HG03520 (cell line): ENCODE measurements around the gene PLD5.
"Not testable (repeated sequence)": the region's sequence is repeated elsewhere in the genome, so short reads cannot be mapped to it uniquely, and the experiment has no call there.

Source experiments
- ATAC-seq: cut with Tn5 transposase; IDR thresholded peaks from one replicate; pipeline ENCODE4 v1.9.1; 2021; ENCODE audit warnings: mild to moderate bottlenecking, moderate library complexity; ENCODE audit not compliant: unreplicated experiment

Gene PLD5

GRCh38 chr1:242214455-242214854 lies 310.0 kb downstream of the PLD5 start:
- ATAC-seq: not testable (repeated sequence)

GRCh38 chr1:242212961-242213360 lies 311.5 kb downstream of the PLD5 start:
- ATAC-seq: not testable (repeated sequence)

- no peak for ATAC-seq
These were observed 312.1 kb downstream of the PLD5 start for GRCh38 chr1:242212401-242212800.

- ATAC-seq: no peak
These were observed 313.1 kb downstream of the PLD5 start for GRCh38 chr1:242211254-242212022.

GRCh38 chr1:242210316-242210715 lies 314.2 kb downstream of the PLD5 start:
- ATAC-seq: not testable (repeated sequence)

GRCh38 chr1:242209063-242209462 lies 315.4 kb downstream of the PLD5 start:
- no peak for ATAC-seq

GRCh38 chr1:242208021-242208420 lies 316.5 kb downstream of the PLD5 start:
- no peak for ATAC-seq

- ATAC-seq: no peak
These were observed 317.5 kb downstream of the PLD5 start for GRCh38 chr1:242206994-242207393.

- no peak for ATAC-seq
These were observed 318.6 kb downstream of the PLD5 start for GRCh38 chr1:242205622-242206489.

GRCh38 chr1:242203262-242203661 lies 321.2 kb downstream of the PLD5 start:
- no peak for ATAC-seq

GRCh38 chr1:242201090-242201489 lies 323.4 kb downstream of the PLD5 start:
- no peak for ATAC-seq

GRCh38 chr1:242199776-242200458 lies 324.6 kb downstream of the PLD5 start:
- no peak for ATAC-seq

- ATAC-seq: no peak
These were observed 326.3 kb downstream of the PLD5 start for GRCh38 chr1:242197907-242198820.

GRCh38 chr1:242196914-242197313 lies 327.6 kb downstream of the PLD5 start:
- ATAC-seq: no peak

- no peak for ATAC-seq
These were observed 328.4 kb downstream of the PLD5 start for GRCh38 chr1:242196101-242196500.

- no peak for ATAC-seq
These were observed 334.9 kb downstream of the PLD5 start for GRCh38 chr1:242189591-242189990.

GRCh38 chr1:242187816-242188215 lies 336.7 kb downstream of the PLD5 start:
- ATAC-seq: peak; percentile 81

- ATAC-seq: no peak
These were observed 337.3 kb downstream of the PLD5 start for GRCh38 chr1:242187171-242187570.

- ATAC-seq: no peak
These were observed 338.8 kb downstream of the PLD5 start for GRCh38 chr1:242185731-242186130.

- ATAC-seq: no peak
These were observed 339.5 kb downstream of the PLD5 start for GRCh38 chr1:242184955-242185354.
